ENCODE measurements around the gene RFX7.

Gene RFX7

DNA sequence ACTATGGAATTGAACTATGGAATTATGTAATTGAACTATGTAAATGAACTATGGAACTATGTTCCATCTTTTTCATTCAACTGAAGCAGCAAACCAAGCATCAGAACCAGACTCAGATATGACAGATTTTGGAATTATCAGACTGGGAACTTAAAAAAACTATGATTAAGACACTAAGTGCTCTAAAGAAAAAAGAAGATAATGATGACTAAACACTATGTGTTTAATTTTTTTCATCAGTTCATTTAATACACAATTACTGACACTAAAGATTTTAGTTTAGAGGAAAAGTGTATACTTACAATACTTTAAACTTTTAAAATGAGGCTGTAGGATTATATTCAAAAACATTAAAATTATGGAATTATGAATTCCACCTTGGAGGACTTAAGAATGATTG lies 15.3 kb downstream of the RFX7 start:
- TF ChIP-seq, protein P1, sequence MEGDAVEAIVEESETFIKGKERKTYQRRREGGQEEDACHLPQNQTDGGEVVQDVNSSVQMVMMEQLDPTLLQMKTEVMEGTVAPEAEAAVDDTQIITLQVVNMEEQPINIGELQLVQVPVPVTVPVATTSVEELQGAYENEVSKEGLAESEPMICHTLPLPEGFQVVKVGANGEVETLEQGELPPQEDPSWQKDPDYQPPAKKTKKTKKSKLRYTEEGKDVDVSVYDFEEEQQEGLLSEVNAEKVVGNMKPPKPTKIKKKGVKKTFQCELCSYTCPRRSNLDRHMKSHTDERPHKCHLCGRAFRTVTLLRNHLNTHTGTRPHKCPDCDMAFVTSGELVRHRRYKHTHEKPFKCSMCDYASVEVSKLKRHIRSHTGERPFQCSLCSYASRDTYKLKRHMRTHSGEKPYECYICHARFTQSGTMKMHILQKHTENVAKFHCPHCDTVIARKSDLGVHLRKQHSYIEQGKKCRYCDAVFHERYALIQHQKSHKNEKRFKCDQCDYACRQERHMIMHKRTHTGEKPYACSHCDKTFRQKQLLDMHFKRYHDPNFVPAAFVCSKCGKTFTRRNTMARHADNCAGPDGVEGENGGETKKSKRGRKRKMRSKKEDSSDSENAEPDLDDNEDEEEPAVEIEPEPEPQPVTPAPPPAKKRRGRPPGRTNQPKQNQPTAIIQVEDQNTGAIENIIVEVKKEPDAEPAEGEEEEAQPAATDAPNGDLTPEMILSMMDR (conservative IDR thresholded peaks at IDR 0.05), result no peak
- no peak overlapping the region for H3K27ac ChIP-seq

GRCh38 chr15:56227780-56228179 lies 15.9 kb downstream of the RFX7 start:
- H3K27ac ChIP-seq, result no peak overlapping the region
- TF ChIP-seq, protein P1 (conservative IDR thresholded peaks at IDR 0.05), result no peak

GRCh38 chr15:56227306-56227705 lies 16.4 kb downstream of the RFX7 start:
- TF ChIP-seq, protein P1 (conservative IDR thresholded peaks at IDR 0.05), result no peak
- no peak overlapping the region for H3K27ac ChIP-seq

DNA sequence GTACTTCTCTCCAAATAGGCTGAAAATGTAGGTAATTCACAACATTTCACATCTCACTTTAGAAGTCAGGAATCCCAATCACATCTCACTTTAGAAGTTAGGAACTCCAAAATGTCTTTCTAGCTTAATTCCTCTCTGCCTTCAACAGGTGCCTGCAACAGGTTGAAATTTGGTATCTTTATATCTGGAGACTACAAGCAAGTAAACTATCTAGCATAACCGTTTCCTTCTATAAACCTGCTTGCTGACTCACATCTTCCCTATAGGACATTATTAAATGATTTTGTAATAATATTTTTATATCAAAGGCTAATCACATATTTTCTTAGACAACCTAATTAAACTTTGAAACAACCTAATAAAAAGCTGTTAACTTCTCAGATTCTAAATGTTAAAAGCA lies 18.2 kb downstream of the RFX7 start:
- TF ChIP-seq, protein P1 (conservative IDR thresholded peaks at IDR 0.05), result no peak
- H3K27ac ChIP-seq, result no peak overlapping the region

- H3K27ac ChIP-seq, result no peak overlapping the region
- TF ChIP-seq, protein P1 (conservative IDR thresholded peaks at IDR 0.05), result no peak
Observed at GRCh38 chr15:56222302-56222701, 21.4 kb downstream of the RFX7 start.

GRCh38 chr15:56217341-56217740 lies 26.3 kb downstream of the RFX7 start:
- H3K27ac ChIP-seq, result no peak overlapping the region
- TF ChIP-seq, protein P1 (conservative IDR thresholded peaks at IDR 0.05), result no peak

- H3K27ac ChIP-seq, result no peak overlapping the region
- TF ChIP-seq, protein P1 (conservative IDR thresholded peaks at IDR 0.05), result no peak
Observed at GRCh38 chr15:56215769-56216168, 27.9 kb downstream of the RFX7 start.
